Suppressor macrophage (primary cell): ENCODE results near the gene AEBP1.
"Not testable (repeated sequence)": the region's sequence is repeated elsewhere in the genome, so short reads cannot be mapped to it uniquely, and the experiment has no call there.

ENCODE experiments used
- DNase-seq, 4 experiments: peaks; one replicate each; pipeline ENCODE4 v3.0.0-alpha.2; 2020 to 2022

Gene AEBP1

GRCh38 chr7:44120395-44120794, 16.2 kb downstream of the AEBP1 start:
- no peak for DNase-seq

GRCh38 chr7:44121761-44122420, 17.7 kb downstream of the AEBP1 start:
- DNase-seq: no peak

- DNase-seq: no peak
Observed at GRCh38 chr7:44122529-44122928, 18.4 kb downstream of the AEBP1 start.

GRCh38 chr7:44123190-44124003, 19.3 kb downstream of the AEBP1 start, which contains the start of gene POLD2:
POLD2 (minus strand) TSS chr7:44123548; CDS start chr7:44122053, 1,495 bp downstream.
- DNase-seq: peak; percentile 95 to 98 (median 98)

- DNase-seq: no peak
Observed at GRCh38 chr7:44124822-44125202, 20.7 kb downstream of the AEBP1 start.

GRCh38 chr7:44126574-44126973, 22.4 kb downstream of the AEBP1 start:
- DNase-seq: not testable (repeated sequence)

- DNase-seq: no peak
Observed at GRCh38 chr7:44127161-44127560, 23.0 kb downstream of the AEBP1 start.

GRCh38 chr7:44128721-44129582, 24.8 kb downstream of the AEBP1 start:
- DNase-seq: no peak

GRCh38 chr7:44131173-44132029, 27.3 kb downstream of the AEBP1 start:
- DNase-seq: peak in 1 of 4 experiments; percentile 22

GRCh38 chr7:44132039-44132438, 27.9 kb downstream of the AEBP1 start:
- no peak for DNase-seq

- no peak for DNase-seq
Observed at GRCh38 chr7:44133295-44133694, 29.1 kb downstream of the AEBP1 start.

GRCh38 chr7:44134943-44135628, 30.9 kb downstream of the AEBP1 start:
- DNase-seq: no peak

GRCh38 chr7:44136731-44137130, 32.6 kb downstream of the AEBP1 start:
- DNase-seq: no peak

- DNase-seq: no peak
Observed at GRCh38 chr7:44138698-44139097, 34.6 kb downstream of the AEBP1 start.

- DNase-seq: no peak
Observed at GRCh38 chr7:44139311-44140010, 35.3 kb downstream of the AEBP1 start.

- DNase-seq: no peak
Observed at GRCh38 chr7:44140341-44140740, 36.2 kb downstream of the AEBP1 start.

GRCh38 chr7:44141221-44141850, 37.2 kb downstream of the AEBP1 start, which contains the start of gene MYL7:
MYL7 (minus strand) TSS chr7:44141332; CDS start chr7:44141305, 27 bp downstream.
- no peak for DNase-seq

- no peak for DNase-seq
Observed at GRCh38 chr7:44142028-44142427, 37.9 kb downstream of the AEBP1 start.

- DNase-seq: no peak
Observed at GRCh38 chr7:44143646-44144250, 39.6 kb downstream of the AEBP1 start.
